SK-N-MC (cell line): ENCODE results near the gene SDK1.

ENCODE experiments used
- DNase-seq: peaks from one replicate; pipeline ENCODE4 v3.0.0-alpha.2; 2011; ENCODE audit warnings: low read depth, low spot score
- H3K27ac ChIP-seq: fragments of 200-600 bp; sonication (generic); 2 replicates; pipeline ENCODE4 v1.5.1; 2016; ENCODE audit warnings: mixed run types
- H3K36me3 ChIP-seq: fragments of 200-600 bp; sonication (generic); 2 replicates; pipeline ENCODE4 v1.6.1; 2017; ENCODE audit warnings: antibody characterized with exemption, low read length, mixed read lengths; ENCODE audit not compliant: insufficient read depth
- H3K4me3 ChIP-seq: fragments of 200-600 bp; sonication (generic); 2 replicates; pipeline ENCODE4 v1.5.1; 2016
- H3K9ac ChIP-seq: fragments of 200-600 bp; sonication (generic); 2 replicates; pipeline ENCODE4 v1.8.0; 2017; ENCODE audit warnings: mixed run types, mixed read lengths; ENCODE audit not compliant: insufficient read length
- H3K9me3 ChIP-seq: fragments of 200-600 bp; sonication (generic); 2 replicates; pipeline ENCODE4 v1.6.1; 2017; ENCODE audit warnings: low read depth, mild to moderate bottlenecking, antibody characterized with exemption, low read length, moderate library complexity, mixed read lengths
- EZH2 ChIP-seq: fragments of 200-600 bp; sonication (generic); IDR thresholded peaks from one replicate; pipeline ENCODE4 v1.6.1; 2017; ENCODE audit warnings: antibody characterized with exemption
- FOXP2 ChIP-seq: optimal IDR thresholded peaks from 2 replicates; pipeline ENCODE3; 2011; ENCODE audit warnings: mild to moderate bottlenecking, moderate library complexity; ENCODE audit not compliant: insufficient read depth; ENCODE audit errors: extremely low read length, control extremely low read depth
- POLR2AphosphoS5 ChIP-seq: IDR thresholded peaks from 2 replicates; pipeline ENCODE4 v1.6.1; 2012; ENCODE audit warnings: mild to moderate bottlenecking, low read depth, low read length, borderline replicate concordance

SDK1 gene

DNA sequence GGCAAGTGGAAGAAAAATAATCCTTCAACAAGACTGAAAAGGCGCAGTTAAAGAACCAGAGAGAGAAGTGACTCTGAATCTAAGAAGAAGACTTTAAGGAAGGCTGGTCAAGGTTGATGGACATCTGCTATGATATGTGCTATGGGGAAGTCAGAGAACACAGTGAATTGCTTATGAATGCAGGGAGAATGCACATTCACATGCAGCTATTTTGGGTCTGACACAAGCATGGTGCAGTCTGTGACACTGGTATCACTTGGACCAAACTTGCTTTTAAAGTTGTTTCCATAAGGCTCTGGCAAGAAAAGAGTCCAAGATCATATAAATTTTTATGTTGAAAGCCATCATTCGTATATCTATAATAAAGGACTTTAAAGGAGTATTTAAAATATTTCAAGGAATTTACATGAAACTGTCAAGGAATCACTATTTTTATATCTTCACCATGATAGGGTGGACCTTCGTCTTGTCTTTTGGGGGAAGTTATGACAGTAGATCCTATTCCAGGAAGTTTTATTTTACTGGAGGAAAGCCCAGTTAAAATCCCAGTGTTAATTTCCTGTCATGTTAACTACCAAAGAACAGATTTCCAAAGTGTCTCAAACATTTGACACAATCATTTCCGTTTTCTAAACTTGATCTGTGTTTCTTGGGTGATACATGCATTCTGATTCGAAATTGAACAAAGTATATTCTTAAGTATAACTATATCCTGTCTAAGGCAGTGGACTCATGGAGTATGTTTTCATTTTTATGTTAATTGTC lies 239.6 kb downstream of the SDK1 start:
- no peak for DNase-seq
- no peak overlapping the region for H3K27ac ChIP-seq
- peaks cover 4% of the 10 kb centered on the region; the same call in 1 of the 2 replicates for H3K36me3 ChIP-seq
- TF ChIP-seq EZH2: no peak
- no peak for TF ChIP-seq FOXP2
- H3K4me3 ChIP-seq: no peak overlapping the region
- H3K9ac ChIP-seq: no peak overlapping the region
- no peaks in the 10 kb centered on the region for H3K9me3 ChIP-seq

DNA sequence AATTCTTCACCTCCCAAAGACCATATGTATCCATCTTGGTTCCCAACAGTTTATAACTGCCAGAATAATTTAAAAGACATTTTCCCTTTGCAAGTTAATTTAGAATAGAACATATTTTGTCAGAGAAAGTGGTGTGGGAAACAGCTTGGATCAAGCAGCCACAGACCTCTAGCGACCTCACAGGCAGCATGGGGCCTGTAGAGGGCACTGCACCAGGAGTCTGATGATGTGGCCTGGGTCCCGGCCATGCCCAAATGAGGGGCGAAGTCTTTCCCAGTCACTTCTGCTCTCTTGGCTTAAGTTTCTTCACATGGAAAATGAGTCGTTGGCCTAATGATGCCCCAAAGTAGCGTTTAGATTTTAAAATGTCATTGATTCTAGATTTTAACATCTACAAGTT lies 243.2 kb downstream of the SDK1 start:
- Histone ChIP-seq H3K36me3 (peaks cover 4% of the 10 kb centered on the region; the same call in 1 of the 2 replicates), H3K27ac (no peak overlapping the region), H3K4me3 (no peak overlapping the region), H3K9me3 (no peaks in the 10 kb centered on the region), H3K9ac (no peak overlapping the region)
- no peak for DNase-seq
- TF ChIP-seq EZH2 (no peak), FOXP2 (no peak), POLR2AphosphoS5 (no peak)

DNA sequence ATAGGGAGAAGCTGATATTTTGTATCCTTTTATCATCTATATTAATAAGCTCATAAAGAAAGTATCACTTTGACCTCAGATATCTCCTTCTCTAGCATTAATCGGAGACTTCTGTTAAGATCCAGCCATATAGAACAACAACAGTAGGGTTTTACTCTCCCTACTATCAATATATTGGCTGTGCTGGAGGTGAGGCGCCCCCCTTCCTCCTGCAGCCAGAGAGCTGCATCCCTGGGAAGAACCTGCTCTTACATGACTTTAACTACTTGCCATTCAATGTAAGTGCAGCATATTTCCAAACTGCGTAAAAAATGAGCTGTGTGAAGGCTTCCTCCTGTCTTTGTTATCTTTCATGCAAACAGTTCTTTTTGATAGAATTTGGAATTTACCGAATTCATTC lies 247.8 kb downstream of the SDK1 start:
- peak overlapping the region; percentile 40 for H3K9ac ChIP-seq
- H3K4me3 ChIP-seq: no peak overlapping the region
- TF ChIP-seq EZH2: no peak
- TF ChIP-seq POLR2AphosphoS5: no peak
- TF ChIP-seq FOXP2: no peak

DNA sequence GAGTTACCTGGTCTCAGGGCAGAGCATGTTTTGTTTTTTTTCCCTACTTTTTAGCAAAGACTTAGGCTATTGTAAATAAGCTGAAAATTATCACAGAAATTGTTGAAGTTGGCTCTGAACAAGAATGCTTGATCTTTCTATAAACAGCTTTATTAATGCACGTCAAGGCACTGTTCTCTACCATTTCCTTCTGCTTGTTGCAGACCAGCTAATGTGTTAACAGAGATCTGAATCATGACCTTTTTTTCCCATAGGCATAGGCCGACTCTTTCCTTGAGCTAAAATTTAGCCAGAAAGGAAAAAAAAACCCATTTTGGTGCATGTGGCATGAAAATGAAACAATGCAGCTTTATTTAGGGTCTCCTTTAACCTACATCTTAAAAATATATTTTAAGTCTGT lies 248.5 kb downstream of the SDK1 start:
- Histone ChIP-seq H3K4me3 (no peak overlapping the region), H3K9ac (no peak overlapping the region), H3K9me3 (0 out of 2 replicates have a peak, but pooled peaks cover 3% of the 10 kb centered on the region), H3K36me3 (peaks cover 24% of the 10 kb centered on the region), H3K27ac (peak overlapping the region; percentile 56; the same call in 1 of the 2 replicates)
- TF ChIP-seq POLR2AphosphoS5 (no peak), FOXP2 (no peak)
- no peak for DNase-seq

More for the DNA sequence above, 247.8 kb downstream of the SDK1 start:
- no peak for DNase-seq
- Histone ChIP-seq H3K36me3 (peaks cover 18% of the 10 kb centered on the region), H3K27ac (peak overlapping the region; percentile 56; the same call in 1 of the 2 replicates), H3K9me3 (no peaks in the 10 kb centered on the region)

DNA sequence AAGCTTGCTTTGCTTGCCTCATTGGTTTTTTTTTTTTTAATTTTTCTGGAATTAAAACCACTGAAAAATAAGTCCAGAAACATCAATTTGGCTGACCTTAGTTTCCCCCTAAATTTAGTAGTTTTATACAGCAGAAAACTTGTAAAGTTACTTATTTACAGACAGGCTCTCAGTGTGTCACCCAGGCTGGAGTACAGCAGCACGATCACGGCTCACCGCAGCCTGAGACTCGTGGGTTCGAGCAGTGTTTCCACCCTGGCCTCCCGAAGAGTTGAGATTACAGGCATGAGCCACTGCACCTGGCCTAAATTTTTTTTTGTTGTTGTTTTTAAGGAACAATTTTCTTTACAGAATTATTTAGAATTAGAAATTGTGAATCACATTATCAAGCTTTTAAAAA lies 250.5 kb downstream of the SDK1 start:
- no peak overlapping the region for H3K4me3 ChIP-seq
- 0 out of 2 replicates have a peak, but pooled peaks cover 10% of the 10 kb centered on the region for H3K9me3 ChIP-seq
- TF ChIP-seq FOXP2: no peak
- no peak for TF ChIP-seq EZH2
- no peak for TF ChIP-seq POLR2AphosphoS5
- H3K36me3 ChIP-seq: peaks cover 29% of the 10 kb centered on the region
- no peak overlapping the region for H3K27ac ChIP-seq
- DNase-seq: no peak
- H3K9ac ChIP-seq: no peak overlapping the region

DNA sequence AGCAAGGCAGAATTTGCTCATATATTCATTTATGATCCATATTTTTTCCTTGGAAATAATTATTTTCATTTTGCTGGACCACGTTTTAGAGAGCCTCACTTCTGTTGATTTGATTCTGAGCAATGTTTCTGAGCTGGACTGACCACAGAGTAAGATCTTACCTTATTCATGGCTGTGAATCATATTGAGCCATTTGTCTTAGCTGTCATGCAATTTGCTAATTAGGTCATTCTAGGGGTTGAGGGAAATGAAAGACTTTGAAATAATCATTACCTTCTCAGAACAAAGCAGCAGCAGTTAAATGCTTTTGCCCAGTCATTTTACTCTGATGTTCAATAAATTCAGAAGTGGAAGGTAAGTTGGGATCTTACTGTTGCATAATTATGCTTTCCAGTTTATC lies 251.4 kb downstream of the SDK1 start:
- no peak for DNase-seq
- Histone ChIP-seq H3K9me3 (0 out of 2 replicates have a peak, but pooled peaks cover 10% of the 10 kb centered on the region), H3K27ac (no peak overlapping the region), H3K9ac (no peak overlapping the region), H3K4me3 (no peak overlapping the region), H3K36me3 (peaks cover 33% of the 10 kb centered on the region)
- TF ChIP-seq FOXP2 (no peak), POLR2AphosphoS5 (no peak), EZH2 (no peak)

DNA sequence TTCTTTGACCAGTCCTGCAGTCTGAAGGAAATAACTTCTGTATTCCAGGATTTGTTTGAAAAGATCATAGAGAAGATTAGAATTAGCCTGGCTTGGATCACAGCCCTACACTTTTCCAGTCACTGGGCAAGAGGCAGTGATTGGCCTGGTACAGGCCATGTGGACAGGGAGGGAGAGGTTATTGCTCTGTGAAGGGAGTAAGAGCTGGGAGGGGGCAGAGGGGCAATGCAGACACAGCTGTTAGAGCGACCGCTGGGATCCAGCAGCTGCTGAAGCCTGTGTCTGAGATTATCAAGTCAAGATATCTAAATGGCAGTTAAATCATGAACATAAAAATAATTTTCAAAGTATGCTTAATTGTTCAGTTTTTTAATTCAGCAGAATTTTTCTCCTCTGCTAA lies 257.3 kb downstream of the SDK1 start:
- Histone ChIP-seq H3K27ac (peak overlapping the region; percentile 62), H3K4me3 (no peak overlapping the region), H3K36me3 (peaks cover 40% of the 10 kb centered on the region), H3K9ac (no peak overlapping the region), H3K9me3 (0 out of 2 replicates have a peak, but pooled peaks cover 10% of the 10 kb centered on the region)
- TF ChIP-seq EZH2: no peak
- no peak for TF ChIP-seq POLR2AphosphoS5
- TF ChIP-seq FOXP2: no peak
- no peak for DNase-seq

DNA sequence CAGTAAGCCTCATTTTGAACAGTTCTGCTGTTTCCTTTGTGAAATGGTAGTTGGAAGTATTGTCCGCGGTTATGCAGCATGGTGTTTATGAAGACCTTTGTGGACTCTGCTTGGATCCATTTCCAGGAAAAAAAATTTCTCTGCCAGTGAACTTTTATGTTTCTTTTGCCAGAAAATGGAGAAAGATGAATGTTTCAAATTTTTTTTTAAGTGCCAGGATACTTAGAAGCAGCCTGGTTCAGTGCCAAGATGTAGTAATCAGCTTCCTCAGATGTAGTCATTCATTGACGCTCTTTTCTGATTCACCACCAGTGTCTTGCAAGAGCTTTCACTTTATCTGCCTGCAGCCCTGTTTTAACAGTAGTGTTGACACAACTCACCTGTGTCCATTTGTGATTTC lies 258.2 kb downstream of the SDK1 start:
- peak; percentile 76 for DNase-seq
- Histone ChIP-seq H3K27ac (peak overlapping the region; percentile 71; the same call in 1 of the 2 replicates), H3K36me3 (peaks cover 32% of the 10 kb centered on the region), H3K9me3 (0 out of 2 replicates have a peak, but pooled peaks cover 10% of the 10 kb centered on the region), H3K4me3 (peak overlapping the region; percentile 10; the same call in 1 of the 2 replicates), H3K9ac (no peak overlapping the region)
- no peak for TF ChIP-seq EZH2
- TF ChIP-seq POLR2AphosphoS5: no peak
- no peak for TF ChIP-seq FOXP2

GRCh38 chr7:3560495-3560894 lies 259.4 kb downstream of the SDK1 start:
- no peak for DNase-seq
- TF ChIP-seq FOXP2: no peak
- no peak for TF ChIP-seq EZH2
- no peak for TF ChIP-seq POLR2AphosphoS5
- Histone ChIP-seq H3K27ac (no peak overlapping the region), H3K4me3 (no peak overlapping the region), H3K9ac (no peak overlapping the region), H3K9me3 (no peaks in the 10 kb centered on the region), H3K36me3 (peaks cover 21% of the 10 kb centered on the region)
